ENCODE results near the gene ARRDC1.
"Not testable (repeated sequence)": the region's sequence is repeated elsewhere in the genome, so short reads cannot be mapped to it uniquely, and the experiment has no call there.

ARRDC1 gene

GRCh38 chr9:137605121-137606004, at the start of gene ARRDC1:
TSS of gene ARRDC1 (plus strand) at chr9:137605686. CDS start at chr9:137605718, 32 bp downstream.
- peak within 1 kb of the TSS; percentile 75 to 80 (median 76) for H3K4me3 Mint-ChIP-seq
- H3K27ac Mint-ChIP-seq, result no peak within 1 kb of the TSS
- H3K4me1 Mint-ChIP-seq, result peaks cover 11% of the 10 kb centered on the region
- TF ChIP-seq CTCF (IDR thresholded peaks at IDR 0.05; ENCODE audit: unreplicated experiment in 3 of 3), result no peak
- H3K27me3 Mint-ChIP-seq (ENCODE audit: low read depth), result peaks cover 13% of the 10 kb centered on the region
- H3K9me3 Mint-ChIP-seq, result no peaks in the 10 kb centered on the region
- H3K36me3 Mint-ChIP-seq (ENCODE audit: low read depth), result no peaks in the 10 kb centered on the region

DNA sequence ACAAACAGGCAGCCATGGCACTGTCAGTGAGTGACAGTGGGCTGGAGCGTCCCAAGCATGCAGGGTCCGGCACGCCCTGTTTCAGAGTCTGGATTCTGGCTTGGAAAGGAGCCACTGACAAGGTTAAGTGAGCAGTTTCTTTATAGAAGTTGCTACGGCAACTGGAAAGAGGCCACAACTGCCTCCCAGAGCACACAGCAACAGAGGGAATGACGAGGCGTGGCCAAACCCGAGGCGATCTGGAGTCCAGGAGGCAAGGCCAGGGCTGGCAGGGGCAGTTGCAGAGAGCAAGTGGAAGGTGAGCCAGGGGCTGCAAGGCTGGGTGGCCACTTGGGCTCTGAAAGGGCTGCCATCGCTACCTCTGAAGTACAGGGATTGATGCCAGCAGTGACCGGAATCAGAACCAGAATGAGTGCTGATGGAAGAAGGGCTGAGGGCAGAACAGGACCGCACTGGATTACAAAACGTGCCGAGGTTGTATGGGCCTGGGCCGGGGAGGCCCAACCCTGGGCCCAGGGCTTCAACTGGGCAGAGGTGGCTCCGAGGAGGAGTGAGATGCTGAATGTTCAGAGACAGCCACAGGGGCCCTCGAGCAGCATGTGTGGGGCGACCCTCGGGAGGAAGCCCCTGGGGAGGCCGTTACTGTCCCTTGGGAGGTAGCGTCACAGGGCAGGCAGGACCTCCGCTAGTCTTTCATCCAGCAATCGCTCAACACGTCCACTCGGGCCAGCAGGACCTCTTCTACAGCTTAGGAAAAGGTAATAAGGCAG, 49.2 kb upstream of the ARRDC1 start:
- Mint-ChIP-seq H3K9me3 (no peaks in the 10 kb centered on the region), H3K27ac (peak overlapping the region in 1 of 3 experiments; percentile 48)
- TF ChIP-seq CTCF (IDR thresholded peaks at IDR 0.05; ENCODE audit: unreplicated experiment in 3 of 3), result no peak

GRCh38 chr9:137558127-137558526, 47.4 kb upstream of the ARRDC1 start:
- Mint-ChIP-seq H3K27ac (no peak overlapping the region), H3K4me3 (no peak overlapping the region), H3K27me3 (ENCODE audit: low read depth) (no peaks in the 10 kb centered on the region), H3K9me3 (no peaks in the 10 kb centered on the region), H3K4me1 (peaks cover 15% of the 10 kb centered on the region), H3K36me3 (ENCODE audit: low read depth) (peaks cover 68% of the 10 kb centered on the region)
- TF ChIP-seq CTCF (IDR thresholded peaks at IDR 0.05; ENCODE audit: unreplicated experiment in 3 of 3), result no peak

More for the DNA sequence above, 49.2 kb upstream of the ARRDC1 start:
- H3K36me3 Mint-ChIP-seq (ENCODE audit: low read depth), result peaks cover 51% of the 10 kb centered on the region
- no peaks in the 10 kb centered on the region for H3K27me3 Mint-ChIP-seq (ENCODE audit: low read depth)
- no peak overlapping the region for H3K4me3 Mint-ChIP-seq
- peaks cover 20% of the 10 kb centered on the region for H3K4me1 Mint-ChIP-seq

DNA sequence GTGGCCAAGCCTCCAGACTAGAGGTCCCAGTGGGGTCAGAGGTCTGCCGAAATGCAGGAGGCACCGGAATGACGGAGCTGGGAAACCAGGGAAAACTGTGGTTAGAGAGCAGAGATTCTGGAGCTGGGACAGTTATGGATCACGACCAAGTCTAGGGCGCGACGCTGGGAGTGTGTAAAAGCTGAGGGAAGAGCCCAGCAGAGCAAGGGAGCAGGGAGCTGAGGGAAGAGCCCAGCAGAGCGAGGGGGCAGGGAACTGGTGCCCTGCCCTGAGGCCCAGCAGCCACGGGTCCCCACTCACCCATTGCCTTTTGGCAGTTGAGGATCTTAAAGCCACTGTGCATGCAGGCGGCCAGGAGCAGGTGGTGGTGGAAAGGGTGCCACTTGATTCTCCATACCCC, 41.4 kb upstream of the ARRDC1 start:
- Mint-ChIP-seq H3K4me1 (peaks cover 10% of the 10 kb centered on the region), H3K9me3 (no peaks in the 10 kb centered on the region), H3K27ac (no peak overlapping the region), H3K36me3 (ENCODE audit: low read depth) (peaks cover 51% of the 10 kb centered on the region), H3K27me3 (ENCODE audit: low read depth) (no peaks in the 10 kb centered on the region), H3K4me3 (no peak overlapping the region)
- TF ChIP-seq CTCF (IDR thresholded peaks at IDR 0.05; ENCODE audit: unreplicated experiment in 3 of 3), result no peak

- TF ChIP-seq CTCF (IDR thresholded peaks at IDR 0.05; ENCODE audit: unreplicated experiment in 3 of 3), result no peak
- H3K36me3 Mint-ChIP-seq (ENCODE audit: low read depth), result peaks cover 44% of the 10 kb centered on the region
- H3K4me3 Mint-ChIP-seq, result no peak overlapping the region
These were observed 40.6 kb upstream of the ARRDC1 start for GRCh38 chr9:137564817-137565411.

DNA sequence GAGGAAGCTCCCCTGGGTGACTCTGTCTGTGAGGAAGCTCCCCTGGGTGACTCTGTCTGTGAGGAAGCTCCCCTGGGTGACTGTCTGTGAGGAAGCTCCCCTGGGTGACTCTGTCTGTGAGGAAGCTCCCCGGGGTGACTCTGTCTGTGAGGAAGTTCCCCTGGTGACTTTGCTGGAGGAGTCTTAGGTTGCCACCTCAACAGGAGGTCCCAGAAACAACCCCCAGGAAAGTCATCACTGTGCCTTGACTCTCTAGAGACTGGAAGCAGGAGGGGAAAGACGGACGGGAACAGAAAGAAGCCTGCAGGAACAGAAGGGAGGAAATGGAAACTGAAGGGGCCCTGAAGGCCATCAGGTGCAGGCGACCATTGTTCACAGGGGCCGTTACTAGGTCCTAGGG, 37.0 kb upstream of the ARRDC1 start:
- H3K27me3 Mint-ChIP-seq (ENCODE audit: low read depth); H3K4me1 Mint-ChIP-seq; H3K4me3 Mint-ChIP-seq; H3K27ac Mint-ChIP-seq; H3K9me3 Mint-ChIP-seq: not testable (repeated sequence)
- peaks cover 36% of the 10 kb centered on the region for H3K36me3 Mint-ChIP-seq (ENCODE audit: low read depth)

More at GRCh38 chr9:137564817-137565411, 40.6 kb upstream of the ARRDC1 start:
- H3K27me3 Mint-ChIP-seq (ENCODE audit: low read depth), result no peaks in the 10 kb centered on the region
- no peak overlapping the region for H3K27ac Mint-ChIP-seq
- H3K4me1 Mint-ChIP-seq, result peaks cover 5% of the 10 kb centered on the region
- no peaks in the 10 kb centered on the region for H3K9me3 Mint-ChIP-seq
